Tibial nerve (tissue), 4 donors: ENCODE results near the gene NEB. TPM values are rescaled to one million over a fixed set of nuclear protein-coding genes. Genes with fewer than 3 reads are reported as not detected.

Experiments used
- DNase-seq, 2 donors: peaks; one replicate each; pipeline ENCODE4 v3.0.0-alpha.2; 2019; ENCODE audit warnings: low spot score in 2 of 2
- H3K27ac ChIP-seq, 4 donors: fragments of 200-600 bp; sonication (generic) in 3 of 4; one replicate each; pipeline ENCODE4 v1.5.1; 2017 to 2019; ENCODE audit warnings: mild to moderate bottlenecking in 1 of 4
- H3K27me3 ChIP-seq, 2 donors: fragments of 200-600 bp; sonication (generic) in 1 of 2; one replicate each; pipeline versions ENCODE4 v1.5.1 to v1.6.0; 2017 to 2019
- H3K36me3 ChIP-seq, 3 donors: fragments of 200-600 bp; sonication (generic); one replicate each; pipeline ENCODE4 v1.5.1; 2018 to 2019
- H3K4me1 ChIP-seq, 4 donors: fragments of 200-600 bp; sonication (generic) in 3 of 4; one replicate each; pipeline ENCODE4 v1.5.1; 2017 to 2019
- H3K4me3 ChIP-seq, 4 donors: fragments of 200-600 bp; sonication (generic) in 3 of 4; one replicate each; pipeline ENCODE4 v1.5.1; 2017 to 2019; ENCODE audit warnings: mild to moderate bottlenecking in 1 of 4, moderate library complexity in 1 of 4
- H3K9me3 ChIP-seq, 4 donors: fragments of 200-600 bp; sonication (generic) in 3 of 4; one replicate each; pipeline ENCODE4 v1.5.1; 2017 to 2019
- CTCF ChIP-seq, 5 experiments: fragments of 200-600 bp in 3 of 5; fragments of 450-650 bp in 2 of 5; sonication (generic) in 3 of 5; IDR thresholded peaks; one replicate each; pipeline ENCODE4 v1.5.1; 2016 to 2019; ENCODE audit warnings: antibody characterized with exemption in 5 of 5, mild to moderate bottlenecking in 3 of 5, moderate library complexity in 2 of 5
- EP300 ChIP-seq, 2 donors: sonication (generic); formaldehyde crosslinking; IDR thresholded peaks; one replicate each; pipeline ENCODE4 v1.6.1; 2017; ENCODE audit warnings: antibody characterized with exemption in 2 of 2, mild to moderate bottlenecking in 1 of 2
- POLR2A ChIP-seq, 2 donors: fragments of 450-650 bp; IDR thresholded peaks; one replicate each; pipeline ENCODE4 v1.6.1; 2017; ENCODE audit warnings: antibody characterized with exemption in 2 of 2, mild to moderate bottlenecking in 2 of 2, moderate library complexity in 2 of 2
- WGBS, 2 donors: methylation state at CpG; one replicate each; pipeline ENCODE4 v1.1.5; 2018; 5-methylcytosine and 5-hydroxymethylcytosine counted together
- total RNA-seq, 4 donors: library from RNA; depleted of rRNA; stranded (reverse); fragments of >200 nt; gene quantifications; one replicate each; pipeline ENCODE4 v1.1.0, GENCODE V29; 2016

NEB gene
- total RNA-seq, 4 donors from 2014 or later: 1.2 to 2.2 (median 1.5) TPM

GRCh38 chr2:151730262-151730975 lies 3.9 kb downstream of the NEB start:
- Histone ChIP-seq H3K9me3 (no peaks in the 10 kb centered on the region), H3K27me3 (no peaks in the 10 kb centered on the region), H3K36me3 (no peaks in the 10 kb centered on the region), H3K4me1 (peaks cover 0 to 4% (median 0%) of the 10 kb centered on the region in 4 donors), H3K4me3 (no peak overlapping the region), H3K27ac (no peak overlapping the region)
- no peak for DNase-seq
- TF ChIP-seq CTCF (IDR thresholded peaks at IDR 0.05): no peak
- TF ChIP-seq POLR2A (IDR thresholded peaks at IDR 0.05): no peak
- no peak for TF ChIP-seq EP300 (IDR thresholded peaks at IDR 0.05)
- WGBS, 2 donors: 49 to 55% methylated on average over 5 of the region's 5 CpGs

GRCh38 chr2:151729837-151730236 lies 4.4 kb downstream of the NEB start:
- H3K4me1 ChIP-seq: peaks cover 0 to 4% (median 0%) of the 10 kb centered on the region in 4 donors
- no peaks in the 10 kb centered on the region for H3K36me3 ChIP-seq
- TF ChIP-seq EP300 (IDR thresholded peaks at IDR 0.05): no peak
- no peak for TF ChIP-seq POLR2A (IDR thresholded peaks at IDR 0.05)
- TF ChIP-seq CTCF (IDR thresholded peaks at IDR 0.05): no peak
- H3K4me3 ChIP-seq: no peak overlapping the region
- H3K27me3 ChIP-seq: no peaks in the 10 kb centered on the region
- no peak for DNase-seq
- WGBS, 2 donors: 25 to 48% methylated on average over 1 of the region's 1 CpG
- no peaks in the 10 kb centered on the region for H3K9me3 ChIP-seq
- no peak overlapping the region for H3K27ac ChIP-seq

GRCh38 chr2:151729415-151729811 lies 4.9 kb downstream of the NEB start:
- H3K27me3 ChIP-seq: no peaks in the 10 kb centered on the region
- H3K27ac ChIP-seq: no peak overlapping the region
- peaks cover 0 to 4% (median 0%) of the 10 kb centered on the region in 4 donors for H3K4me1 ChIP-seq
- H3K4me3 ChIP-seq: no peak overlapping the region
- TF ChIP-seq CTCF (IDR thresholded peaks at IDR 0.05): no peak
- TF ChIP-seq POLR2A (IDR thresholded peaks at IDR 0.05): no peak
- TF ChIP-seq EP300 (IDR thresholded peaks at IDR 0.05): no peak
- H3K9me3 ChIP-seq: no peaks in the 10 kb centered on the region
- no peak for DNase-seq
- H3K36me3 ChIP-seq: no peaks in the 10 kb centered on the region
- 92 to 94% methylated on average over 3 of the region's 3 CpGs for WGBS, 2 donors

GRCh38 chr2:151728804-151729414 lies 5.4 kb downstream of the NEB start:
- DNase-seq: no peak
- H3K4me3 ChIP-seq: no peak overlapping the region
- H3K36me3 ChIP-seq: no peaks in the 10 kb centered on the region
- no peak overlapping the region for H3K27ac ChIP-seq
- no peak for TF ChIP-seq EP300 (IDR thresholded peaks at IDR 0.05)
- TF ChIP-seq POLR2A (IDR thresholded peaks at IDR 0.05): no peak
- H3K9me3 ChIP-seq: no peaks in the 10 kb centered on the region
- peaks cover 0 to 4% (median 0%) of the 10 kb centered on the region in 4 donors for H3K4me1 ChIP-seq
- H3K27me3 ChIP-seq: no peaks in the 10 kb centered on the region
- WGBS, 2 donors: 77 to 79% methylated on average over 3 of the region's 3 CpGs

- WGBS, 2 donors: 41 to 48% methylated on average over 10 of the region's 10 CpGs
- no peak for TF ChIP-seq EP300 (IDR thresholded peaks at IDR 0.05)
- no peak for TF ChIP-seq CTCF (IDR thresholded peaks at IDR 0.05)
- no peak for TF ChIP-seq POLR2A (IDR thresholded peaks at IDR 0.05)
- H3K36me3 ChIP-seq: no peaks in the 10 kb centered on the region
Measured at GRCh38 chr2:151727593-151728552, 6.4 kb downstream of the NEB start.

More at GRCh38 chr2:151727593-151728552, 6.4 kb downstream of the NEB start:
- no peak for DNase-seq
- Histone ChIP-seq H3K9me3 (no peaks in the 10 kb centered on the region), H3K4me1 (peaks cover 0 to 4% (median 0%) of the 10 kb centered on the region in 4 donors), H3K4me3 (no peak overlapping the region), H3K27me3 (no peaks in the 10 kb centered on the region), H3K27ac (no peak overlapping the region)
